ENCODE measurements around the gene TMC7. TPM values are rescaled to one million over a fixed set of nuclear protein-coding genes. Genes with fewer than 3 reads are reported as not detected.
A peak's percentile ranks its signal among the peaks of the same experiment; 100 is the strongest.

TMC7 gene
- total and polyA plus RNA-seq, 2 of the 13 experiments (the other 11 are each of a cell fraction or from before 2014, with no cell fraction given), result 1.2 to 5.1 TPM

GRCh38 chr16:18983565-18984434 is at the start of gene TMC7 (continued):
- TF ChIP-seq ZGPAT (CRISPR knock-in tag; IDR thresholded peaks at IDR 0.05), result peak; percentile 92
- TF ChIP-seq, protein P1, sequence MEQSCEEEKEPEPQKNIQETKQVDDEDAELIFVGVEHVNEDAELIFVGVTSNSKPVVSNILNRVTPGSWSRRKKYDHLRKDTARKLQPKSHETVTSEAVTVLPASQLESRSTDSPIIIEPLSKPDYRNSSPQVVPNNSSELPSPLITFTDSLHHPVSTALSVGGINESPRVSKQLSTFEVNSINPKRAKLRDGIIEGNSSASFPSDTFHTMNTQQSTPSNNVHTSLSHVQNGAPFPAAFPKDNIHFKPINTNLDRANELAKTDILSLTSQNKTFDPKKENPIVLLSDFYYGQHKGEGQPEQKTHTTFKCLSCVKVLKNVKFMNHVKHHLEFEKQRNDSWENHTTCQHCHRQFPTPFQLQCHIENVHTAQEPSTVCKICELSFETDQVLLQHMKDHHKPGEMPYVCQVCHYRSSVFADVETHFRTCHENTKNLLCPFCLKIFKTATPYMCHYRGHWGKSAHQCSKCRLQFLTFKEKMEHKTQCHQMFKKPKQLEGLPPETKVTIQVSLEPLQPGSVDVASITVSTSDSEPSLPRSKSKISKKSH (CRISPR knock-in tag; IDR thresholded peaks at IDR 0.05; ENCODE audit: borderline replicate concordance), result peak; percentile 71; the same call in 1 of the 2 replicates
- 0 out of 2 replicates have a peak, but pooled peaks have one; percentile 84 for TF ChIP-seq GTF3A (CRISPR knock-in tag; conservative IDR thresholded peaks at IDR 0.05)
- TF ChIP-seq, protein P2, sequence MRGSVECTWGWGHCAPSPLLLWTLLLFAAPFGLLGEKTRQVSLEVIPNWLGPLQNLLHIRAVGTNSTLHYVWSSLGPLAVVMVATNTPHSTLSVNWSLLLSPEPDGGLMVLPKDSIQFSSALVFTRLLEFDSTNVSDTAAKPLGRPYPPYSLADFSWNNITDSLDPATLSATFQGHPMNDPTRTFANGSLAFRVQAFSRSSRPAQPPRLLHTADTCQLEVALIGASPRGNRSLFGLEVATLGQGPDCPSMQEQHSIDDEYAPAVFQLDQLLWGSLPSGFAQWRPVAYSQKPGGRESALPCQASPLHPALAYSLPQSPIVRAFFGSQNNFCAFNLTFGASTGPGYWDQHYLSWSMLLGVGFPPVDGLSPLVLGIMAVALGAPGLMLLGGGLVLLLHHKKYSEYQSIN (CRISPR knock-in tag; IDR thresholded peaks at IDR 0.05; ENCODE audit: borderline replicate concordance), result no peak
- peak; percentile 49; the same call in 1 of the 2 replicates for TF ChIP-seq PHF20 (CRISPR knock-in tag; IDR thresholded peaks at IDR 0.05)
- TF ChIP-seq KLF11 (CRISPR knock-in tag; IDR thresholded peaks at IDR 0.05), result no peak
- TF ChIP-seq, protein P3, sequence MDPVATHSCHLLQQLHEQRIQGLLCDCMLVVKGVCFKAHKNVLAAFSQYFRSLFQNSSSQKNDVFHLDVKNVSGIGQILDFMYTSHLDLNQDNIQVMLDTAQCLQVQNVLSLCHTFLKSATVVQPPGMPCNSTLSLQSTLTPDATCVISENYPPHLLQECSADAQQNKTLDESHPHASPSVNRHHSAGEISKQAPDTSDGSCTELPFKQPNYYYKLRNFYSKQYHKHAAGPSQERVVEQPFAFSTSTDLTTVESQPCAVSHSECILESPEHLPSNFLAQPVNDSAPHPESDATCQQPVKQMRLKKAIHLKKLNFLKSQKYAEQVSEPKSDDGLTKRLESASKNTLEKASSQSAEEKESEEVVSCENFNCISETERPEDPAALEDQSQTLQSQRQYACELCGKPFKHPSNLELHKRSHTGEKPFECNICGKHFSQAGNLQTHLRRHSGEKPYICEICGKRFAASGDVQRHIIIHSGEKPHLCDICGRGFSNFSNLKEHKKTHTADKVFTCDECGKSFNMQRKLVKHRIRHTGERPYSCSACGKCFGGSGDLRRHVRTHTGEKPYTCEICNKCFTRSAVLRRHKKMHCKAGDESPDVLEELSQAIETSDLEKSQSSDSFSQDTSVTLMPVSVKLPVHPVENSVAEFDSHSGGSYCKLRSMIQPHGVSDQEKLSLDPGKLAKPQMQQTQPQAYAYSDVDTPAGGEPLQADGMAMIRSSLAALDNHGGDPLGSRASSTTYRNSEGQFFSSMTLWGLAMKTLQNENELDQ (CRISPR knock-in tag; IDR thresholded peaks at IDR 0.05; ENCODE audit: borderline replicate concordance), result 0 out of 2 replicates have a peak, but pooled peaks have one; percentile 19
- peak; percentile 77; the same call in 1 of the 2 replicates for TF ChIP-seq ZSCAN12 (CRISPR knock-in tag; IDR thresholded peaks at IDR 0.05)
- TF ChIP-seq ZNF138 (CRISPR knock-in tag; IDR thresholded peaks at IDR 0.05; ENCODE audit: low read depth), result no peak
- TF ChIP-seq ZMYM2 (CRISPR knock-in tag; IDR thresholded peaks at IDR 0.05), result no peak; the same call in 1 of the 2 replicates
- TF ChIP-seq ZNF83 (CRISPR knock-in tag; IDR thresholded peaks at IDR 0.05; ENCODE audit: borderline replicate concordance), result no peak; the same call in 1 of the 2 replicates
- TF ChIP-seq, protein P4, sequence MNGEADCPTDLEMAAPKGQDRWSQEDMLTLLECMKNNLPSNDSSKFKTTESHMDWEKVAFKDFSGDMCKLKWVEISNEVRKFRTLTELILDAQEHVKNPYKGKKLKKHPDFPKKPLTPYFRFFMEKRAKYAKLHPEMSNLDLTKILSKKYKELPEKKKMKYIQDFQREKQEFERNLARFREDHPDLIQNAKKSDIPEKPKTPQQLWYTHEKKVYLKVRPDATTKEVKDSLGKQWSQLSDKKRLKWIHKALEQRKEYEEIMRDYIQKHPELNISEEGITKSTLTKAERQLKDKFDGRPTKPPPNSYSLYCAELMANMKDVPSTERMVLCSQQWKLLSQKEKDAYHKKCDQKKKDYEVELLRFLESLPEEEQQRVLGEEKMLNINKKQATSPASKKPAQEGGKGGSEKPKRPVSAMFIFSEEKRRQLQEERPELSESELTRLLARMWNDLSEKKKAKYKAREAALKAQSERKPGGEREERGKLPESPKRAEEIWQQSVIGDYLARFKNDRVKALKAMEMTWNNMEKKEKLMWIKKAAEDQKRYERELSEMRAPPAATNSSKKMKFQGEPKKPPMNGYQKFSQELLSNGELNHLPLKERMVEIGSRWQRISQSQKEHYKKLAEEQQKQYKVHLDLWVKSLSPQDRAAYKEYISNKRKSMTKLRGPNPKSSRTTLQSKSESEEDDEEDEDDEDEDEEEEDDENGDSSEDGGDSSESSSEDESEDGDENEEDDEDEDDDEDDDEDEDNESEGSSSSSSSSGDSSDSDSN (CRISPR knock-in tag; IDR thresholded peaks at IDR 0.05), result peak; percentile 99
- peak; percentile 97 for TF ChIP-seq TARDBP (CRISPR knock-in tag; IDR thresholded peaks at IDR 0.05)
- peak; percentile 76 for TF ChIP-seq ZNF431 (CRISPR knock-in tag; IDR thresholded peaks at IDR 0.05; ENCODE audit: borderline replicate concordance, low read depth)
- TF ChIP-seq, protein P5, sequence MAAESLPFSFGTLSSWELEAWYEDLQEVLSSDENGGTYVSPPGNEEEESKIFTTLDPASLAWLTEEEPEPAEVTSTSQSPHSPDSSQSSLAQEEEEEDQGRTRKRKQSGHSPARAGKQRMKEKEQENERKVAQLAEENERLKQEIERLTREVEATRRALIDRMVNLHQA (CRISPR knock-in tag; IDR thresholded peaks at IDR 0.05), result no peak
